ENCODE measurements around the gene MCF2L2. TPM values are rescaled to one million over a fixed set of nuclear protein-coding genes. Genes with fewer than 3 reads are reported as not detected.

Gene MCF2L2
- total RNA-seq, 1 donor from 2014 or later, result 4.1 TPM

- Mint-ChIP-seq H3K9me3 (no peaks in the 10 kb centered on the region), H3K36me3 (ENCODE audit: low read depth) (peaks cover 11% of the 10 kb centered on the region), H3K27ac (no peak overlapping the region), H3K27me3 (ENCODE audit: insufficient read depth) (no peaks in the 10 kb centered on the region), H3K4me3 (peak overlapping the region; percentile 25), H3K4me1 (ENCODE audit: low read depth) (peaks cover 15% of the 10 kb centered on the region)
- intact Hi-C loops (cut with micrococcal nuclease), result loop anchor here (1.0 to 5.0 kb wide), 6 partner anchors 13 to 116 kb away; partner anchors contain the start of gene B3GNT5
- no peak for DNase-seq (ENCODE audit: low spot score)
Observed at GRCh38 chr3:183266454-183266853, 162.0 kb downstream of the MCF2L2 start.

GRCh38 chr3:183265834-183266417 is 162.5 kb downstream of the MCF2L2 start:
- DNase-seq (ENCODE audit: low spot score), result peak; percentile 7
- H3K27ac Mint-ChIP-seq, result no peak overlapping the region
- peaks cover 10% of the 10 kb centered on the region for H3K36me3 Mint-ChIP-seq (ENCODE audit: low read depth)
- no peaks in the 10 kb centered on the region for H3K27me3 Mint-ChIP-seq (ENCODE audit: insufficient read depth)
- H3K4me1 Mint-ChIP-seq (ENCODE audit: low read depth), result peaks cover 15% of the 10 kb centered on the region
- peak overlapping the region; percentile 25 for H3K4me3 Mint-ChIP-seq
- no peaks in the 10 kb centered on the region for H3K9me3 Mint-ChIP-seq
- intact Hi-C loops (cut with micrococcal nuclease), result loop anchor here (1.0 to 5.0 kb wide), 6 partner anchors 13 to 116 kb away; partner anchors contain the start of gene B3GNT5

- no peak for DNase-seq (ENCODE audit: low spot score)
- Mint-ChIP-seq H3K4me1 (ENCODE audit: low read depth) (peaks cover 15% of the 10 kb centered on the region), H3K27ac (no peak overlapping the region), H3K36me3 (ENCODE audit: low read depth) (peaks cover 10% of the 10 kb centered on the region), H3K9me3 (no peaks in the 10 kb centered on the region), H3K4me3 (no peak overlapping the region), H3K27me3 (ENCODE audit: insufficient read depth) (no peaks in the 10 kb centered on the region)
- intact Hi-C loops (cut with micrococcal nuclease), result loop anchor here (5.0 kb wide), 2 partner anchors 42 to 117 kb away; no protein-coding TSS in a partner anchor
Observed at GRCh38 chr3:183265157-183265642, 163.2 kb downstream of the MCF2L2 start.

- no peak overlapping the region for H3K4me3 Mint-ChIP-seq
- intact Hi-C loops (cut with micrococcal nuclease), result no loop called here
- no peak overlapping the region for H3K27ac Mint-ChIP-seq
- peaks cover 23% of the 10 kb centered on the region for H3K4me1 Mint-ChIP-seq (ENCODE audit: low read depth)
- no peak for DNase-seq (ENCODE audit: low spot score)
- H3K27me3 Mint-ChIP-seq (ENCODE audit: insufficient read depth), result no peaks in the 10 kb centered on the region
- H3K9me3 Mint-ChIP-seq, result no peaks in the 10 kb centered on the region
- peaks cover 13% of the 10 kb centered on the region for H3K36me3 Mint-ChIP-seq (ENCODE audit: low read depth)
Observed at GRCh38 chr3:183264268-183264667, 164.2 kb downstream of the MCF2L2 start.

- no peak overlapping the region for H3K27ac Mint-ChIP-seq
- H3K9me3 Mint-ChIP-seq, result no peaks in the 10 kb centered on the region
- no peaks in the 10 kb centered on the region for H3K27me3 Mint-ChIP-seq (ENCODE audit: insufficient read depth)
- H3K4me1 Mint-ChIP-seq (ENCODE audit: low read depth), result peaks cover 17% of the 10 kb centered on the region
- peaks cover 10% of the 10 kb centered on the region for H3K36me3 Mint-ChIP-seq (ENCODE audit: low read depth)
- no peak overlapping the region for H3K4me3 Mint-ChIP-seq
- no peak for DNase-seq (ENCODE audit: low spot score)
- intact Hi-C loops (cut with micrococcal nuclease), result no loop called here
Observed at GRCh38 chr3:183262875-183263378, 165.5 kb downstream of the MCF2L2 start.

- H3K4me1 Mint-ChIP-seq (ENCODE audit: low read depth), result peaks cover 8% of the 10 kb centered on the region
- H3K4me3 Mint-ChIP-seq, result no peak overlapping the region
- peaks cover 6% of the 10 kb centered on the region for H3K36me3 Mint-ChIP-seq (ENCODE audit: low read depth)
- intact Hi-C loops (cut with micrococcal nuclease), result no loop called here
- no peak for DNase-seq (ENCODE audit: low spot score)
- H3K27ac Mint-ChIP-seq, result no peak overlapping the region
- no peaks in the 10 kb centered on the region for H3K27me3 Mint-ChIP-seq (ENCODE audit: insufficient read depth)
- H3K9me3 Mint-ChIP-seq, result no peaks in the 10 kb centered on the region
Observed at GRCh38 chr3:183261151-183261724, 167.2 kb downstream of the MCF2L2 start.

- no peaks in the 10 kb centered on the region for H3K9me3 Mint-ChIP-seq
- no peak overlapping the region for H3K27ac Mint-ChIP-seq
- no peak overlapping the region for H3K4me3 Mint-ChIP-seq
- peaks cover 14% of the 10 kb centered on the region for H3K4me1 Mint-ChIP-seq (ENCODE audit: low read depth)
- no peak for DNase-seq (ENCODE audit: low spot score)
- intact Hi-C loops (cut with micrococcal nuclease), result no loop called here
- peaks cover 2% of the 10 kb centered on the region for H3K27me3 Mint-ChIP-seq (ENCODE audit: insufficient read depth)
- H3K36me3 Mint-ChIP-seq (ENCODE audit: low read depth), result peaks cover 6% of the 10 kb centered on the region
Observed at GRCh38 chr3:183260167-183260904, 168.1 kb downstream of the MCF2L2 start.

GRCh38 chr3:183259621-183260020 is 168.8 kb downstream of the MCF2L2 start:
- intact Hi-C loops (cut with micrococcal nuclease), result no loop called here
- peaks cover 9% of the 10 kb centered on the region for H3K36me3 Mint-ChIP-seq (ENCODE audit: low read depth)

GRCh38 chr3:183259087-183259486 is 169.3 kb downstream of the MCF2L2 start:
- Mint-ChIP-seq H3K9me3 (no peaks in the 10 kb centered on the region), H3K27ac (no peak overlapping the region), H3K27me3 (ENCODE audit: insufficient read depth) (peaks cover 10% of the 10 kb centered on the region), H3K4me1 (ENCODE audit: low read depth) (peaks cover 20% of the 10 kb centered on the region), H3K4me3 (no peak overlapping the region), H3K36me3 (ENCODE audit: low read depth) (peaks cover 9% of the 10 kb centered on the region)
- intact Hi-C loops (cut with micrococcal nuclease), result no loop called here
- no peak for DNase-seq (ENCODE audit: low spot score)

More at GRCh38 chr3:183259621-183260020, 168.8 kb downstream of the MCF2L2 start:
- no peak overlapping the region for H3K4me3 Mint-ChIP-seq
- H3K9me3 Mint-ChIP-seq, result no peaks in the 10 kb centered on the region
- no peak overlapping the region for H3K27ac Mint-ChIP-seq
- no peak for DNase-seq (ENCODE audit: low spot score)
- H3K4me1 Mint-ChIP-seq (ENCODE audit: low read depth), result peaks cover 20% of the 10 kb centered on the region
- H3K27me3 Mint-ChIP-seq (ENCODE audit: insufficient read depth), result peaks cover 9% of the 10 kb centered on the region

- H3K27me3 Mint-ChIP-seq (ENCODE audit: insufficient read depth), result peaks cover 10% of the 10 kb centered on the region
- no peaks in the 10 kb centered on the region for H3K9me3 Mint-ChIP-seq
- DNase-seq (ENCODE audit: low spot score), result no peak
- H3K4me3 Mint-ChIP-seq, result peak overlapping the region; percentile 83
- H3K36me3 Mint-ChIP-seq (ENCODE audit: low read depth), result peaks cover 9% of the 10 kb centered on the region
- intact Hi-C loops (cut with micrococcal nuclease), result loop anchor here (2.0 kb wide), 1 partner anchor 71 kb away; no protein-coding TSS in a partner anchor
- H3K27ac Mint-ChIP-seq, result peak overlapping the region; percentile 67
- peaks cover 26% of the 10 kb centered on the region for H3K4me1 Mint-ChIP-seq (ENCODE audit: low read depth)
Observed at GRCh38 chr3:183255348-183255730, 173.1 kb downstream of the MCF2L2 start.

GRCh38 chr3:183254487-183255347 is 173.7 kb downstream of the MCF2L2 start:
- H3K27ac Mint-ChIP-seq, result peak overlapping the region; percentile 67
- H3K36me3 Mint-ChIP-seq (ENCODE audit: low read depth), result peaks cover 5% of the 10 kb centered on the region
- peak overlapping the region; percentile 83 for H3K4me3 Mint-ChIP-seq
- peaks cover 22% of the 10 kb centered on the region for H3K4me1 Mint-ChIP-seq (ENCODE audit: low read depth)
- DNase-seq (ENCODE audit: low spot score), result peak; percentile 5
- H3K27me3 Mint-ChIP-seq (ENCODE audit: insufficient read depth), result peaks cover 10% of the 10 kb centered on the region
- intact Hi-C loops (cut with micrococcal nuclease), result loop anchor here (1.0 to 5.0 kb wide), 3 partner anchors 70 to 383 kb away; partner anchors contain the start of gene KLHL24
- H3K9me3 Mint-ChIP-seq, result no peaks in the 10 kb centered on the region

All from activated T-helper 1 cell treated with anti-CD3 and anti-CD28 coated beads, Interleukin-12 subunit alpha, Interleukin-12 subunit beta, Interleukin-2, Interleukin-4 antibody, amounts not matched to agents 30 ng/mL and 10 ng/mL and 1 ng/mL, durations not matched to agents 14 hours and 24 hours and 36 hours (primary cell).